ENCODE data around the gene RGS6. TPM values are rescaled to one million over a fixed set of nuclear protein-coding genes. Genes with fewer than 3 reads are reported as not detected.

The RGS6 gene
- total RNA-seq, 4 donors from 2014 or later, result 0.46 to 3.7 (median 1.6) TPM

- no peaks in the 10 kb centered on the region for H3K27me3 ChIP-seq
- ATAC-seq (no peak), DNase-seq (no peak)
- in situ Hi-C loops (cut with MboI; ENCODE audit: low sequenced_read_pairs in 4 of 4) (loop anchor here in 1 of 4 donors (5.0 kb wide), 1 partner anchor 268 kb away; no protein-coding TSS in a partner anchor), intact Hi-C loops (cut with DNase I; ENCODE audit: low total_unique reads) (no loop called here)
- no peak for TF ChIP-seq CTCF (IDR thresholded peaks at IDR 0.05 in 4 of 5, conservative IDR thresholded peaks at IDR 0.05 in 1 of 5)
- no peak for TF ChIP-seq POLR2A (IDR thresholded peaks at IDR 0.05)
- H3K4me3 ChIP-seq, result no peak overlapping the region
- no peaks in the 10 kb centered on the region for H3K36me3 ChIP-seq
- H3K4me1 ChIP-seq, result no peaks in the 10 kb centered on the region
- no peak overlapping the region for H3K27ac ChIP-seq
- no peaks in the 10 kb centered on the region for H3K9me3 ChIP-seq
These were observed 92.3 kb downstream of the RGS6 start for GRCh38 chr14:72024504-72024903.

- TF ChIP-seq CTCF (IDR thresholded peaks at IDR 0.05 in 4 of 5, conservative IDR thresholded peaks at IDR 0.05 in 1 of 5) (no peak), POLR2A (IDR thresholded peaks at IDR 0.05) (no peak)
- Histone ChIP-seq H3K9me3 (no peaks in the 10 kb centered on the region), H3K27me3 (no peaks in the 10 kb centered on the region), H3K36me3 (no peaks in the 10 kb centered on the region), H3K4me1 (no peaks in the 10 kb centered on the region), H3K4me3 (no peak overlapping the region), H3K27ac (no peak overlapping the region)
- no peak for ATAC-seq
- in situ Hi-C loops (cut with MboI; ENCODE audit: low sequenced_read_pairs in 4 of 4) (no loop called here), intact Hi-C loops (cut with DNase I; ENCODE audit: low total_unique reads) (no loop called here)
- DNase-seq, result no peak
These were observed 94.3 kb downstream of the RGS6 start for GRCh38 chr14:72026536-72026935.

DNA sequence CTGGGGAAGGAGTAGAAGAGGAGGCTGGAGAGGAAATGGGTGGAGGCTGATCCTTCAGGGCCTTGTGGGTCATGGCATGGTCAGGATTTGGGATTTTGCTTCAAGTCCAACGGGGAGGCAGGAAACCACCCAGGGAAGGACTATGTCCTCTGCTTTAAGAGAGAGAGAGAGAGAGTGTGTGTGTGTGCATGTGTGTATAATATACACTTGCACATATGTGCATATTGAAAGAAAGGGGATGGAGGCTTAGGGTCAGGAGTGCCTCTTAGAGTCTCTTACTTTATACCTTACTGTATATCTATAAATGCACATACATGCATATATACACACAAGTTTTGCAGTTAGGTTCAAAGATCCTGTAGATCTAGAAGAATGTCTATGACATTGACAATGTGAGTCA, 94.8 kb downstream of the RGS6 start:
- ATAC-seq, result no peak
- intact Hi-C loops (cut with DNase I; ENCODE audit: low total_unique reads) (no loop called here), in situ Hi-C loops (cut with MboI; ENCODE audit: low sequenced_read_pairs in 4 of 4) (no loop called here)
- Histone ChIP-seq H3K36me3 (no peaks in the 10 kb centered on the region), H3K4me1 (no peaks in the 10 kb centered on the region), H3K27ac (no peak overlapping the region), H3K4me3 (no peak overlapping the region), H3K9me3 (no peaks in the 10 kb centered on the region), H3K27me3 (no peaks in the 10 kb centered on the region)
- no peak for TF ChIP-seq POLR2A (IDR thresholded peaks at IDR 0.05)
- TF ChIP-seq CTCF (IDR thresholded peaks at IDR 0.05 in 4 of 5, conservative IDR thresholded peaks at IDR 0.05 in 1 of 5), result no peak
- DNase-seq, result no peak

DNA sequence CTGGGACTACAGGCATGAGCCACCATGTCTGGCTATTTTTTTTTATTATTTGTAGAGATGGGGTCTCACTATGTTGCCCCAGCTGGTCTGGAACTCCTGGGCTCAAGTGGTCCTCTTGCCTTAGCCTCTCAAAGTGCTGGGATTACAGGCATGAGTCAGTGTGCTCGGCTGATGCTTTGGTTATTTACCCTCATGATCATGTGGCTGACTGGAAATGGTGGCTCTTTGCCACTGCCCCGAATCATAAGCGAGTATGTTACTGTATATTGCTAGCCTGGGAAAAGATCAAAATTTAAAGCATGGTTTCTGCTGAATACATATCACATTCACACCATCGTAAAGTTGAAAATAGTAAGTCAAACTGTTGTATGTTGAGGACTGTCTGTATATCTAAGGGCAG, 101.1 kb downstream of the RGS6 start:
- in situ Hi-C loops (cut with MboI; ENCODE audit: low sequenced_read_pairs in 4 of 4), result no loop called here
- H3K9me3 ChIP-seq, result no peaks in the 10 kb centered on the region

More for the DNA sequence above, 101.1 kb downstream of the RGS6 start:
- Histone ChIP-seq H3K36me3 (no peaks in the 10 kb centered on the region), H3K27ac (no peak overlapping the region), H3K4me1 (no peaks in the 10 kb centered on the region), H3K27me3 (no peaks in the 10 kb centered on the region), H3K4me3 (no peak overlapping the region)
- ATAC-seq (no peak), DNase-seq (no peak)
- TF ChIP-seq POLR2A (IDR thresholded peaks at IDR 0.05) (no peak), CTCF (IDR thresholded peaks at IDR 0.05 in 4 of 5, conservative IDR thresholded peaks at IDR 0.05 in 1 of 5) (no peak)
- intact Hi-C loops (cut with DNase I; ENCODE audit: low total_unique reads), result no loop called here

All from gastrocnemius medialis (tissue), 4 donors.